NCI-H524 treated with DMSO at 0.1 percent for 48 hours (cell line): ENCODE results near the gene PPP2R3B.
"Not testable (repeated sequence)": the region's sequence is repeated elsewhere in the genome, so short reads cannot be mapped to it uniquely, and the experiment has no call there.

Experiments
- DNase-seq: peaks from one replicate; lab custom pipeline; 2025; lab: John Stamatoyannopoulos, UW

PPP2R3B gene

DNA sequence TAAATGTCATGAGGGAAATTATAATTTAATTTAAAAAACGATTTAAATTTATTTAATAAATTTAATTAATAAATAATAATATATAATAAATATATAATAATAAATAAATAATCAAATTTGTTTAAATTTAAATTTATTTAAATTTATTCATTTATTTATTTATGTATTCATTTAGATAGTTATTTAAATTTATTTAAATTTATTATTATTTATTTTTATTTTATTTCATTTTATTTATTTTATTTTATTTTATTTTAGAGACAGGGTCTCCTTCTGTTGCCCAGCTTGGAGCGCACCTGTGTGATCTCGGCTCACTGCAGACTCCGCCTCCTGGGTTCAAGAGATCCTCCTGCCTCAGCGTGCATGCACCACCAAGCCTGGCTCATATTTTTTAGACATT lies 18.4 kb upstream of the PPP2R3B start:
- DNase-seq: no peak

DNA sequence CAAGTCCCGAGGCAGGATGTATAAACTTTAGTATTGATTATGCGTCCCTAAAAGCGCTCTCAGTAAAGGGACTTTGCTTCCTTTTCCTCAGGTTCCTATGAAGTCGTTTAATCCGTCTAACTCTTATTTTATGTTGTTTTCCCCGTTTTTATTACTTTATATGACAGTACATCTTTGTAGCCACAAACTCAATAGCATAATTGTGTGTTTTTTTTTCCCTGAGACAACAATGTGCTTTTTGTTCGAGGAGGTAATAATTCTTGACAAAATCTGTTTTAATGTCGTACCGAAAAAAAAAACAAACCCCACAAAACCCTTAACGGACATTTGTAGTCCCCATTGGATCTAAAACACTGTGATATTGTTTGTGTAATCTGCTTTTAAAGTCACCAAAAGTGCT lies 17.9 kb upstream of the PPP2R3B start:
- DNase-seq: no peak

DNA sequence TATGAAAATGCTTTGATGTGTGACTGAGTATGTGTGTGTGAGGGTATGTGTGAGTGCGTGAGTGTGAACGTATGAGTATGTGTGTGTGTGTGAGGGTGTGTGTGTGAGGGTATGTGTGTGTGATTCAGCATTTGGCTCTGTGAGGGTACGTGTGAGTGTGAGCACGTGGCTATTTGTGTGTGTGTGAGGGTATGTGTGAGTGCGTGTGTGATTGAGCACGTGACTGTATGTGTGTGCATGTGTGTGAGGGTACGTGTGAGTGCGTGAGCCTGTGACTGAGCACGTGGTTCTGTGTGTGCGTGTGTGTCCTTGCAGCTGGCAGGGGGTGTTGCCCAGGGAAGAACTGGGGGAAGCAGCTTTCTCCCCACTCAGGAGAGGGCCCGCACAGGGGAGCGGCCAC lies 16.1 kb upstream of the PPP2R3B start:
- DNase-seq: no peak

- no peak for DNase-seq
Observed at GRCh38 chrX:400258-400657, 13.6 kb upstream of the PPP2R3B start.

- no peak for DNase-seq
Observed at GRCh38 chrX:397575-397974, 10.9 kb upstream of the PPP2R3B start.

DNA sequence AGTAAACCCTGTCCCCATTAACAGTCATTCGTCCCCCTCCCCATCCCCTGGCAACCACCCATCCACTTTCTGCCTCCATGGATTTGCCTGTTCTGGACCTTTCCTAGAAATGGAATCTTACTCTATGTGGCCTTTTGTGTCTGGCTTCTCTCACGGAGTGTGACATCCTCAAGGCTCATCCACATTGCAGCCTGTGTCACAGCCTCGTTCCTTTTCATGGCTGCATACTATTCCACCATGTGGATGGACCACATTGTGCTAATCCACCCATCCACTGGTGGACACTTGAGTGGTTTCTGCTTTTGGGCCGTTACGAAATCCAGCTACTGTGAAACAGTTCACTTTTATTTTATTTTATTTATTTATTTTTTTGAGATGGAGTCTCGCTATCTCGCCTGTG lies 8.1 kb upstream of the PPP2R3B start:
- DNase-seq: no peak

DNA sequence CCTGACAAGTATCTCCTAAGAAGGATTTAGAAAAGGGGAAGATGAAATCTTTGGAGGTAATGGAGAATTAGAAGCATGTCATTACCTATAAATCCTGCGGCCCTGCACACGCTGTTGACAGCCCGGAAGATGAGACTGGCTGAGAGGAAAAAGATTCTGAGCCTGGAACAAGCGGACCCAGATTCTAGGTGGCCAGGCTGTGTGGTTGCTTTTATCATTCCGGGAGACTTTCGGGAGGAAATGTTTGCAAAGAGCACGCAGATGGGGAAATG lies 5.8 kb upstream of the PPP2R3B start:
- no peak for DNase-seq

DNA sequence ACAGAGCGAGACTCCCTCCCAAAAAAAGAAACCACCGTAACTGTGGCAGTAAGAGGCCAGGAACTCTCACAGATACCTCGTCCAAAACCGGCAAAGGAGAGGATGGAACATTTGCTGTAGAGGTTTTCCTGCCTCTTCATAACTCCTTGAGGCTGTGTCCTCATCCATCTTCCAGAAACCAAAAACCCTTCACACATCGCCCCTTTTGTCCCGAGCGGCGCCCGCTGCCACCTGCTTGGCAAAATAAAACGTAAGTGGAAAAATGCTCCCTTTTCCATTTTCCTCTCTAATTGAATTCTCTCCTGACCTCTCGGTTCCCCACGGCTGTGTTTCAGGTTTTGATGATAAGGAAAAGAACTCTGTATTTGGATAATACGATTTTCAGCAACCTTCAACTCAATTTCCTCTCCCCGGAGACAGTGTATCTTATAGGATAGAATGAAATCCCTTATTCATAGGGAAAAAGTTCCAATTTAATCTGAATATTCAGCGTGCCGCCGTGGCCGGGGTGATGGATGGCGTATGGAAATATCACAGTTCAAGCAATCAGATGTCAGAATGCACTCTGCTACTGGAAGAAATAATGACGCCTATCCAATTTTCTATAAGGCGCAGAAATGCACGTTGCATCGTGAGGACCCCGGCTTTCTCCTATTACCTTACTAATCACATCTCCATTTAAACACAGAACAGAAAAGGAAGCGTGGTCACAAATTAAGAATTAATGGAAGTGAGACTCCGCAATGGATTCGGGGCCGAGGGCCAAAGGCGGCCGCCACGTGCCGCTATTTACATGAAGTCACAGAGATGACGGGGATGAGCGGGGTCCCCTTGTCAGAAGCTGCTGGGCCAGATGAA lies 5.2 kb upstream of the PPP2R3B start:
- no peak for DNase-seq

- DNase-seq: no peak
Observed at GRCh38 chrX:390459-390858, 3.8 kb upstream of the PPP2R3B start.

DNA sequence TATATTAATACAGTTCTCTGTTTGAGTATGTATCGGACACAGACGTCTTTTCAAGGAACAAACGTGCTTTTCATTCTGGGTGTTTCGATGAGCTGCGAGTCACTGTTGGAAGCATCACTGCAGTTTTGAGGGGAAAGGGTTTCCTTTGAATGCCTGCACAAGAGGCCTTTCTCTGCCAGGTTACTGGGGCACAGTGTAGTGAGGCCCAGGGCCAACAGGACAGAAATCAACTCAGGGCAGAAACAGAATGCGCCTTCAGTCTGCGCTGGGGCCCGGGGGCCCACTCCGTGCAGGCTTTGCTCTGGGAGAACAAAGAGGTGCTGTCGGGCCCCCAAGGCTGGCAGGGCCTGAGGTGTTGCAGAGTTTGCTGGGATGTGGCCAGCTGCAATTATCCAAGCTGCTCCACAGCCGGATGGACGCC lies 2.3 kb upstream of the PPP2R3B start:
- DNase-seq: no peak

GRCh38 chrX:387729-388128 lies 1.0 kb upstream of the PPP2R3B start:
- no peak for DNase-seq

- no peak for DNase-seq
Observed at GRCh38 chrX:386239-386767, 404 bp downstream of the PPP2R3B start.

DNA sequence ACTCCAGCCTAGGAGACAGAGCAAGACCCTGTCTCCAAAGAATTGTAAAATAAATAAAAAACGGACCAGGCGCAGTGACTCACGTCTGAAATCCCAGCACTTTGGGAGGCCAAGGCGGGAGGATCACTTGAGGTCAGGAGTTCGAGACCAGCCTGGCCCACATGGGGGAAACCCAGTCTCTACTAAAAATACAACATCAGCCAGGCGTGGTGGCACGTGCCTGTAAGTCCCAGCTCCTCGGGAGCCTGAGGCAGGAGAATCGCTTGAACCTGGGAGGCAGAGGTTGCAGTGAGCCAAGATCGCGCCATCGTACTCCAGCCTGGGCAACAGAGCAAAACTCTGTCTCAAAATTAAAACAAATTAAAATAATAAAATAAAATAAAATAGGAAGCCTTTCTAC lies 971 bp downstream of the PPP2R3B start:
- DNase-seq: not testable (repeated sequence)

GRCh38 chrX:384861-385260 lies 1.8 kb downstream of the PPP2R3B start:
- DNase-seq: no peak

DNA sequence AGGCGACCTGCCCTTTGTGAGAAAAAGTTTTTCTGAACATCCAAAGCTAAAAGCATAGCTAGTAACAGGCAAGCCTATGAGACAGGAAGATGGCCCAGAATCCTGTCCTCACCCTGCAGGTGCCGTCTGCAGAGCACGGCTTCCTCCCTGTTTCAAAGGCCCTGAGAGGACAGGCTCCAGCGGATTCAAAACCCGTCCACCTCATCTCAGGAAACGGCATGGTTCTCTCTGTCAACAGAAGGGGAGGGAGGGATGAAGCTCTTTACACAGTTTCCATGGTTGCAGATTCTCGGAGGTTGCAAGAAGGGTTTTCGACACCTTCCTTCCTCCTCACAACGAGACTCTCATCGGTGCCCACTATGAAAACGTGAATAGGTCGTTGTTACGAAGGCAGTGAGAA lies 8.3 kb downstream of the PPP2R3B start:
- DNase-seq: no peak

DNA sequence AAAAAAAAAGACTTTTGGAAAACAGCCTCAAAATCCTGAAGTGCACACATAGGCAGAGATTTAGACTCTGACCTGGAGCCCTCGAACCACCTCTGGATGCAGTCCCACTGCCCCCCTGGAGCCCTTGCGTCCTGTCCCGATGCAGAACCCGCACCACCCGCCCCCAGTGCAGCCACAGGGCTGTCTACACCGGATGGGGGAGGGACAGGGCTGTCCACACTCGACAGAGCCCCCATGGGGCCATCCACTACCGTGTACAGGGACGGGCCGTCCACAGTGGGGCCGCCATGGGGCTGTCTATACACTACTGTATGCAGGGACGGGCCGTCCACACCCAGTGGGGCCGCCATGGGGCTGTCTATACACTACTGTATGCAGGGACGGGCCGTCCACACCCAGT lies 10.5 kb downstream of the PPP2R3B start:
- DNase-seq: not testable (repeated sequence)

DNA sequence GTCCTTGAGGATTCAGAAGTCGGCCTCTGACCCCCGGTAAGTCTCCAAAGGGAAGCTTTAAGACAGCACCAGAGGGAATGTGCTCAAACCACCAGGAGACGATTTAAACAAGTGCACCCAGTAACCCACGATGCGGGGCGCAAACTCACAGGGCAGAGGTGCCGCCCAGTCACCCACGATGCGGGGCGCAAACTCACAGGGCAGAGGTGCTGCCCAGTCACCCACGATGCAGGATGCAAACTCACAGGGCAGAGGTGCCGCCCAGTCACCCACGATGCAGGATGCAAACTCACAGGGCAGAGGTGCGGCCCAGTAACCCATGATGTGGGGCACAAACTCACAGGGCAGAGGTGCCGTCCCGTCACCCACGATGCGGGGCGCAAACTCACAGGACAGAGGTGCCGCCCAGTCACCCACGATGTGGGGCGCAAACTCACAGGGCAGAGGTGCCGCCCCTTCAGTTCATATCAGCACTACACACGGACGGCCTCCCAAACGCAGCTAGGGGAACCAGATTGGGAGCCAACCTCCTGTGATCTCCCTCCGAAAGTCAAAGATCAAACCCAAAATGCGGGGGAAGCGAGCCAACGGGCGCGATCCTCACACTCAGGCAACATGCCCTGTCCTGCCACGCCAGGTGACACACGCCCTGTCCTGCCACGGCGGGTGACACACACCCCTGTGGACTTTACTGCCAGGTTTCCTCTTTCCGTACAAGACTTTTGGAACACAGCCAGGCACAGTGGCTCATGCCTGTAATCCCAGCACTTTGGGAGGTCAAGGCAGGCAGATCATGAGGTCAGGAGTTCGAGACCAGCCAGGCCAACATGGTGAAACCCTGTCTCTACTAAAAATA lies 11.3 kb downstream of the PPP2R3B start:
- no peak for DNase-seq

GRCh38 chrX:374596-374995 lies 12.1 kb downstream of the PPP2R3B start:
- DNase-seq: no peak

GRCh38 chrX:373641-374471 lies 12.9 kb downstream of the PPP2R3B start:
- no peak for DNase-seq

- no peak for DNase-seq
Observed at GRCh38 chrX:372856-373640, 13.7 kb downstream of the PPP2R3B start.

DNA sequence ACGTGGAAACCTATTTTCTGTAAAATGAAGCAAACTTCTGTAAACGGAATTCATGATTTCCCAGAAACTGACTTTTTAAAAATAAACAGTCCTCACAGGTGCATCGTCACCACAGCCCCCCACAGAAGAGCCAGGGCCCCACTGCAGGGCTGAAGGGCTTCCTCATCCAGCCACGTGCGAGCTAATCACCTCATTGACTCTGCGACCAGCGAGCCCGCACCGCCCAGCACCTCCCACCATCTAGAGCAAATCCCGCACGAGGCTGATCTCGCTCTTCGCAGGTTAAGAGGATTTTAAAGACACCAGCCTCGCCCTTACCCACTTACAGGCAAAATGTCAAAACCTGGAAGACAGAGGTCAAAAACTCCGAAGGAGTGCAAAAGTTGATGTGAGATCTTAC lies 14.8 kb downstream of the PPP2R3B start:
- DNase-seq: no peak
